Measurements from ENCODE around the gene MCTP1. TPM values are rescaled to one million over a fixed set of nuclear protein-coding genes. Genes with fewer than 3 reads are reported as not detected.
A peak's percentile ranks its signal among the peaks of the same experiment; 100 is the strongest.

The MCTP1 gene
- total RNA-seq, 2 donors from 2014 or later, result 4.6 to 7.0 TPM

DNA sequence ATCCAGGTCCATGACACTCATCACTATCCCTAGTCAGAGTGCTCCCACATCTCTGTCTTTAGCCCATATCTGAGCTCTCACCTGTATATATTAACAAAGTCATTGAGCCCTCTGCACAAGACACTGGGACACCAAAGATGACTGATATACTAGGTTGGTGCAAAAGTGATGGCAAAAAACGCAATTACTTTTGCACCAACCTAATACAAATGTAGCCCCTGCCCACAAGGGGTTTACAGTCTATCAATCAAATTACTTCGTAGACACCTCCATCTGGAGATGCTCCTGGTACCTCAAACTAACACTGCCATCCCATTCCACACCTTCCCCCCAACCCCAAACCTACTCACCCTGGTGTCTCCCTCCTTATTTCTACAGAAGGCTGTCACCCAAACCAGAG lies 194.1 kb downstream of the MCTP1 start:
- ATAC-seq, result no peak
- no peak for DNase-seq
- intact Hi-C loops (cut with DNase I, micrococcal nuclease), result no loop called here

DNA sequence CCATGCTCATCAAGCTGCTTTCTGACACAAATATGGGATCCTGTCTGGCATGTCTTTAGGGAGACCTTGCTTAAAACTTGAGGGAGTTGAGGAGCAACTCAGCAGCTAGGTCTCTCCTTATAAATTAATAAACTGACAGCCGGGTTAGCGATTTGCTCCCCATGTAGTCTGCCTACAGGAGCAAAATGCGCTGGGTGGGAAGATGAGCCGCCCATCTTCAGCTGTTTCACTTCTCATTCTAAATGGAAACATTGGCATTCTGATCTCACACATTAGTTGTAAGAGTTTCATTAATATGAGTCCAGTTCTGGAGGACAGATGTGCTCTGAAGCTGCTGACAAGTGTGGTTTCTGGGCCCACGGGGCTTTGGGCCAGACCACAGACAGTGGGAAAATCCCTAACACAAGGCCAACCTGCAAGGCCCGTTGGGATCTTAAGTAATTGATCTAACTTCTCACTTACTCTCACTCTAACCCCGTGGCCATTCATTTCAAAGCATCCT lies 197.0 kb downstream of the MCTP1 start:
- ATAC-seq (no peak), DNase-seq (peak in 1 of 2 donors; percentile 33)
- intact Hi-C loops (cut with DNase I, micrococcal nuclease), result no loop called here

DNA sequence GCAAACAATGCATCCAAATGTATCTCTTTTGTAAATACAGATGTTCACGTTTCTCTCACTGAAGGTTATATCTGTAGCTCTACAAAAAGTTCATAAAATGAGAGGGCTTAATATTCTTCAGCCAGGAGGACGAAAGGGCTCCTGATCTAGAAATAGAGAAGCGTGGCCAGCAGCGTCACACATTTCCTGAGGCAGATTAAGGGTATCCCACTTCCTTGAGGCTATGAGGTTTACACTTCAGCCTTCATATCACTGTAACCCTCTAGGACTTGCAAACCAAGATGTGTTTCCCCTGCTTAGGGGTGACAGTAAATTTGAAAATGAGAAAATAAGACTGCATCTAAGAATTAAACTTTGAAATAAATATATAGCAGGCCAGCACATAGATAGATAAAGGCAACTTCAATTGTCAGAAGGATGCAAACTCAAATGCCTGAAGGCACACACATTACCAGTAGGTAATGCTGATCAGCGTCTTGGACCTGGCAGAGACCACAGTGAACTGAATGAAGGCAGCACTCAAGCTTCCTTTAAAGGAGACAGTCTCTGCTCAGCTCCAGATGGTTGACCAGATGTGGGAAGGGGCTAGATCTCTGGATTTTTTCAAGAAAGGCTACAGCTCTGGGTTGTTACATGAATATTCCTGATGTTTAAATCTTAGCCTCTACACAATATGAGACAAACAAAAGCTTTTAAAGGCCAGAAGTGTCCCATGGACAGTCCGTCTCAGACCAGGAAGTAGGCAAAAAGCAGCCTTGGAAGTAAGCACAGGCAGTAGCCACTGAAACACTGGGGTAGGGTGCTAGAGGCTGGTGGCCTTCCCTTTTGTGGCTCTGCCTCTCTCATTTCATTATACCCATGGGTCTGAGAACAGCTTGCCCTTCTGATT lies 197.7 kb downstream of the MCTP1 start:
- ATAC-seq, result no peak
- DNase-seq, result no peak
- intact Hi-C loops (cut with DNase I, micrococcal nuclease), result no loop called here

DNA sequence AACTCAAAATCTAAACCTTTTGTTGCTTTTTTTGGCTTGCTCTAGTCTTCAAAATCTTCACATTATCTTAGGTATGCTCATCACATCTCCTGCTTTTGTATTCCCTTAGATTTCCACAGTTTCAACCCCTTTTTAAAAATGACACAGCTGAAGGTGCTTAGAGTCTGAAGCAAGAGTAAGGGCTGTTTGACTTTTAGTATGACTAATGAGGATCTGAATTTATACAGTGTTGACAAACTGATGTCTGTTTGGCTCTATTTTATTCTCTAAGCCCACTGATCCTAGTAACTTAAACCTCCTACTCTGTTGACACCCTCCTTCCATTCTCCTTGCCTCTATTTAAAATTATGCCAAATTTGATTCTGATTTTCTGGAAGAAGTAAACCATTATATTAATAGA lies 200.1 kb downstream of the MCTP1 start:
- intact Hi-C loops (cut with DNase I, micrococcal nuclease), result no loop called here
- no peak for ATAC-seq
- DNase-seq, result no peak

- intact Hi-C loops (cut with DNase I, micrococcal nuclease), result no loop called here
- ATAC-seq (no peak), DNase-seq (no peak)
Observed at GRCh38 chr5:95083606-95084005, 201.3 kb downstream of the MCTP1 start.

- DNase-seq, result no peak
- ATAC-seq, result no peak
- intact Hi-C loops (cut with DNase I, micrococcal nuclease), result no loop called here
Observed at GRCh38 chr5:95081982-95082381, 202.9 kb downstream of the MCTP1 start.

- DNase-seq, result peak in 1 of 2 donors; percentile 29
- intact Hi-C loops (cut with DNase I, micrococcal nuclease), result no loop called here
- no peak for ATAC-seq
Observed at GRCh38 chr5:95081500-95081960, 203.4 kb downstream of the MCTP1 start.

- DNase-seq (no peak), ATAC-seq (no peak)
- intact Hi-C loops (cut with DNase I, micrococcal nuclease), result no loop called here
Observed at GRCh38 chr5:95080441-95080840, 204.5 kb downstream of the MCTP1 start.

- intact Hi-C loops (cut with DNase I, micrococcal nuclease), result no loop called here
Observed at GRCh38 chr5:95080030-95080429, 204.9 kb downstream of the MCTP1 start.

DNA sequence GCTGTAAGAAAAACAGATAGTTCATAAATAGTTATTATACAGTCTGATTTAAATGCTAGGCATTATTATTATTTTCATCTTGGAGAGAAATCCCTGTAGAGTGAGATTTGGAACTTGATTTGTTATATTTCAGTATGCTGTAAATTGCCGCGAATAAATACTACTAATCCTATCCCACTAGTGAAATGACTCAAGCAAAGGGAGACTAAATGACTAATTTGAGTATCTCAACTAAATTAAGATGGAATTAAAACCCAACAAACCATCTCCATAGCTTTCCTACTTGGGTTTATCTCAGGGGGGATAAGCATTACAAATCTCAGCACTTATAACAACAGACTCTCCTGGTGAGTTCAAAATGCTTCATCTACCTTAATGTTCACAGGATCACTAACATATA lies 206.0 kb downstream of the MCTP1 start:
- intact Hi-C loops (cut with DNase I, micrococcal nuclease), result no loop called here
- DNase-seq (no peak), ATAC-seq (no peak)

More at GRCh38 chr5:95080030-95080429, 204.9 kb downstream of the MCTP1 start:
- DNase-seq (no peak), ATAC-seq (no peak)

DNA sequence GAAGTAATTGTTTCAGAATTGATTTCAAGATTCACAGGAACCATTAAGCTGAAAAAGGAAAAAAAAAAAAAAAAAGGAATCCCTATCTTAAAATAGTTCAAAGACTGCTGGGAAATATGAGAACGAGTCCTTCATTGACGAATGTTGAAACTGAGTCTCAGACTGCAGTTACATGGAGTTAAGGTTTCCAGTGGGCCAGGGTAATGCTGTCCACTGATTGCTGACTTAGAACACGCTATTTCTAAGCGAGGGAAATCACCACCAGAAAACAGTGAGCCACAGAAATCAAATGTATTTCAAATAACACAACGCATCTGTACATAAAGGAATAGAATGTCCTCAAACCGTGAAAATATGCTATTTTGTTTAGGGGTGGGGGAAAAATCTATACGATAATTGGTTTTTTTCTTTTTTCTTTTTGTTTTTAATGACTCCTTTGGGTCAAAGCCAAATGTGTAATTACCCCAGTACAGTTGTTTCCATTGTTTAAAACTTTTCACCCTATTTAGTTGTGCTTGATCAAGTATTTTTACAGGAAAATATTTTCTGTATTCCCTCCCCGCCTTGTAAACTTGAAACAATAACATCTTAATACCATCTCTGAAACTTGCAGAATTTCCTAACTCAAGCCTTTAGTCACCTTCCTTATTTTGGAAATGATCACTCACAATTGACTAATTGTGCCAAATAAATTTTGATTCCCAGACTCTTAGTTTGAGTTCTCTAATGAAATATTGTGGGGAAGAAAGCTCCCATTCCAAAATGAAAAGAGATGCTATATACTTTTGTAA lies 208.3 kb downstream of the MCTP1 start:
- no peak for DNase-seq
- intact Hi-C loops (cut with DNase I, micrococcal nuclease), result no loop called here
- no peak for ATAC-seq

GRCh38 chr5:95075111-95075510 lies 209.8 kb downstream of the MCTP1 start:
- DNase-seq (no peak), ATAC-seq (no peak)
- intact Hi-C loops (cut with DNase I, micrococcal nuclease), result no loop called here

DNA sequence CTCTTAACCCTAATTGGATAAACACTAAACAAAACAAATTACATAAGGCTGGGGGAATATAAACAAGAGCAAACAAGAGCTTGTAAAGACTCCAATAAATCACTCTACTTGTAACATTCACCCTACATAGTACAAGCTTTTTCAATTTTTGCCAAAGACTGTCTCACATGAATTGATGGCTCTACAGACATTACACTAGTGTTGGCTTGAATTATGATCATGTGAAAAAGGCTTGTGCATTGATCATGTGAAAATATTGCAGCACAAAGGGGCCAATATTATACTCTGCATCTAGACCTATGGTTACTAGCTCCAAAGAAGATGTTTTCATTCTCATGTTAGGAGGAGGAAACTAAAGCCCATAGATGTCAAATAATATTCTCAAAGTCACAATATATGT lies 212.6 kb downstream of the MCTP1 start:
- ATAC-seq (no peak), DNase-seq (no peak)
- intact Hi-C loops (cut with DNase I, micrococcal nuclease), result no loop called here

- DNase-seq (no peak), ATAC-seq (no peak)
- intact Hi-C loops (cut with DNase I, micrococcal nuclease), result no loop called here
Observed at GRCh38 chr5:95070866-95071265, 214.0 kb downstream of the MCTP1 start.

GRCh38 chr5:95070453-95070852 lies 214.4 kb downstream of the MCTP1 start:
- no peak for ATAC-seq
- intact Hi-C loops (cut with DNase I, micrococcal nuclease), result no loop called here
- DNase-seq, result no peak

GRCh38 chr5:95069948-95070347 lies 214.9 kb downstream of the MCTP1 start:
- DNase-seq (no peak), ATAC-seq (no peak)
- intact Hi-C loops (cut with DNase I, micrococcal nuclease), result no loop called here

GRCh38 chr5:95069021-95069420 lies 215.9 kb downstream of the MCTP1 start:
- intact Hi-C loops (cut with DNase I, micrococcal nuclease), result no loop called here
- no peak for DNase-seq
- no peak for ATAC-seq

DNA sequence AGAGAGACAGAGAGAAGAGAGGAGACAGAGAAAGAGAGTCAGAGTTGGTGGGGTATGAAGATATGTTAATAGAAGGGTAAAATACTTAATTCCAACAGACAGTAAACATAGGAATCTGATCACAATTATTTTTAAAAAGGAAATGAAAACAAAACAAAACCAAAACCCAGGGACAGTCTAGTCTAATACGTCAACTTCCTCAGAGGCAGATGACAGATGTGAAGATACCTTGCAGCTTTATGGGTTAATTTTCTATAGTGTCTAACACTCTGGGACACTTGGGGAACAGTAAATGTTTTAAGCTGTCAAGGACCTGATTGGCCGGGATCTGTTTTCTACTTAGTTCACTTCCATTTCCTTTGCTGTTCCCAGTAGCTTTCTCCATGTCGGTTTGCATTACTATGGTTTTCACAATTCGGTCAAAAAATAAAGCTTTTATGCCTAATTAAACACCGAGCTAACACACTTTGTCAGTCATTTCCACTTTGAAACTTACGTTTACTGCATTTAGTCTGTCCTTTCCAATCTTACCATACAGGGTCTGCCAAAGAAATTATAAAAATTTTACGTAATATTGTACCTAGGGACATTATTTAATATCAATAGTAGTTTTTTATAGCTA lies 216.5 kb downstream of the MCTP1 start:
- DNase-seq, result no peak
- ATAC-seq, result no peak
- intact Hi-C loops (cut with DNase I, micrococcal nuclease), result no loop called here

DNA sequence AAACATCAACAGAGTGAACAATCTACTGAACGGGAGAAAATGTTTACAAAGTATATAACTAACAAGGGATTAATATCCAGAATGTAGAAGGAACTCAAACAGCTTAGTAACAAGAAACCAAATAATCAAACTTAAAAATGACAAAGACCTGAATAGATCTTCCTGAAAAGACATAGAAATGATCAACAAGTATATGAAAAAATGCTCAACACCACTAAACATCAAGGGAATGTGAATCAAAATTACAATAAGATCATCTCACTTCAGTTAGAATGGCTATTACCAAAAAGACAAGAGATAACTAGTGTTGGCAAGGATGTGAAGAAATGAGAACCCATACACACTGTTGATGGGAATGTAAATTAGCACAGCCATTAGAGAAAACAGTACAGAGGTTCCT lies 218.8 kb downstream of the MCTP1 start:
- no peak for DNase-seq
- no peak for ATAC-seq
- intact Hi-C loops (cut with DNase I, micrococcal nuclease), result no loop called here
